ENCODE results near the gene PIGT.

- TF ChIP-seq POLR2AphosphoS5 (IDR thresholded peaks at IDR 0.05; ENCODE audit: low read length) (no peak), POLR2A (IDR thresholded peaks at IDR 0.05; ENCODE audit: low read depth, low read length) (no peak), ZNF274 (IDR thresholded peaks at IDR 0.05; ENCODE audit: insufficient read depth, insufficient read length) (no peak), KDM1A (IDR thresholded peaks at IDR 0.05; ENCODE audit: borderline replicate concordance) (no peak), DPF2 (IDR thresholded peaks at IDR 0.05) (no peak), ATF2 (IDR thresholded peaks at IDR 0.05; ENCODE audit: low read length) (no peak), MAX (IDR thresholded peaks at IDR 0.05; ENCODE audit: low read depth, low read length) (no peak)
These were observed 48.8 kb upstream of the PIGT start for GRCh38 chr20:45367126-45367525.
